SK-N-SH treated with all-trans-retinoic acid at 6 μM for 48 hours (cell line): ENCODE data around the gene FAM98C.
"Not testable (repeated sequence)": the region's sequence is repeated elsewhere in the genome, so short reads cannot be mapped to it uniquely, and the experiment has no call there.

Experiments used
- ESRRG ChIP-seq: fragments of 250-450 bp; sonication (Bioruptor Pico); IDR thresholded peaks from 2 replicates; pipeline ENCODE4 v1.6.1; 2021; ENCODE audit warnings: mild to moderate bottlenecking
- PATZ1 ChIP-seq: fragments of 250-450 bp; sonication (Bioruptor Pico); IDR thresholded peaks from 2 replicates; pipeline ENCODE4 v1.8.0; 2020; ENCODE audit warnings: mild to moderate bottlenecking, moderate library complexity, borderline replicate concordance
- POU6F1 ChIP-seq: fragments of 250-450 bp; sonication (Bioruptor Pico); IDR thresholded peaks from 2 replicates; pipeline ENCODE4 v1.8.0; 2021; ENCODE audit warnings: low read depth, mild to moderate bottlenecking, moderate library complexity, borderline replicate concordance
- RARB ChIP-seq: fragments of 250-450 bp; sonication (Bioruptor Pico); IDR thresholded peaks from 2 replicates; pipeline ENCODE4 v1.8.0; 2021; ENCODE audit warnings: mild to moderate bottlenecking, moderate library complexity
- ZFP30 ChIP-seq: fragments of 450-650 bp; formaldehyde crosslinking; IDR thresholded peaks from 2 replicates; pipeline ENCODE4 v1.5.0; 2022; ENCODE audit warnings: mild to moderate bottlenecking, moderate library complexity
- ZNF8 ChIP-seq: fragments of 450-650 bp; formaldehyde crosslinking; IDR thresholded peaks from 2 replicates; pipeline ENCODE4 v1.5.0; 2020; ENCODE audit warnings: mild to moderate bottlenecking, moderate library complexity
- TF ChIP-seq, protein P1 (sequence below): fragments of 250-450 bp; sonication (Bioruptor Pico); IDR thresholded peaks from 2 replicates; pipeline ENCODE4 v1.5.0; 2020; ENCODE audit warnings: mild to moderate bottlenecking, moderate library complexity
- TF ChIP-seq, protein P2 (sequence below): fragments of 250-450 bp; sonication (Bioruptor Pico); IDR thresholded peaks from 2 replicates; pipeline ENCODE4 v1.5.1; 2020; ENCODE audit warnings: low read depth, mild to moderate bottlenecking, moderate library complexity

DNA sequence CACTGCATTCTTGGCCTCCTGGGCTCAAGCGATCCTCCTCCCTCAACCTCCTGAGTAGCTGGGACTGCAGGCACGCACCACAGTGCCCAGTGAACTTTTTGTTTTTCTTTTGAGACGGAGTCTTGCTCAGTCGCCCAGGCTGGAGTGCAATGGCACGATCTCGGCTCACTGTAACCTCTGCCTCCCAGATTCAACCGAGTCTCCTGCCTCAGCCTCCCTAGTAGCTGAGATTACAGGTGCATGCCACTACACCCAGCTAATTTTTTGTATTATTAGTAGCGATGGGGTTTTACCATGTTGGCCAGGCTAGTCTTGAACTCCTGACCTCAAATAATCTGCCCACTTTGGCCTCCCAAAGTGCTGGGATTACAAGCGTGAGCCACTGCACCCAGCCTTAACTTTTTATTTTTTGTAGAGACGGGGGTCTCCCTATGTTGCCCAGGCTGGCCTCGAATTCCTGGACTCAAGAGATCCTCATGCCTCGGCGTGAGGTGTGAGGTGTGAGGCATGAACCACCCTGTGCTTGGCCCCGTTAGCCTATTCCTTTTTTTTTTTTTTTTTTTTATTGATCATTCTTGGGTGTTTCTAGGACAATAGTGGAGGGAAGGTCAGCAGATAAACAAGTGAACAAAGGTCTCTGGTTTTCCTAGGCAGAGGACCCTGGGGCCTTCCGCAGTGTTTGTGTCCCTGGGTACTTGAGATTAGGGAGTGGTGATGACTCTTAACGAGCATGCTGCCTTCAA lies 39.8 kb upstream of the FAM98C start:
- not testable (repeated sequence) for TF ChIP-seq POU6F1 (CRISPR knock-in tag); PATZ1 (CRISPR knock-in tag); ZNF8; ESRRG; ZFP30 (CRISPR knock-in tag); RARB (CRISPR knock-in tag)
- TF ChIP-seq, protein P1, sequence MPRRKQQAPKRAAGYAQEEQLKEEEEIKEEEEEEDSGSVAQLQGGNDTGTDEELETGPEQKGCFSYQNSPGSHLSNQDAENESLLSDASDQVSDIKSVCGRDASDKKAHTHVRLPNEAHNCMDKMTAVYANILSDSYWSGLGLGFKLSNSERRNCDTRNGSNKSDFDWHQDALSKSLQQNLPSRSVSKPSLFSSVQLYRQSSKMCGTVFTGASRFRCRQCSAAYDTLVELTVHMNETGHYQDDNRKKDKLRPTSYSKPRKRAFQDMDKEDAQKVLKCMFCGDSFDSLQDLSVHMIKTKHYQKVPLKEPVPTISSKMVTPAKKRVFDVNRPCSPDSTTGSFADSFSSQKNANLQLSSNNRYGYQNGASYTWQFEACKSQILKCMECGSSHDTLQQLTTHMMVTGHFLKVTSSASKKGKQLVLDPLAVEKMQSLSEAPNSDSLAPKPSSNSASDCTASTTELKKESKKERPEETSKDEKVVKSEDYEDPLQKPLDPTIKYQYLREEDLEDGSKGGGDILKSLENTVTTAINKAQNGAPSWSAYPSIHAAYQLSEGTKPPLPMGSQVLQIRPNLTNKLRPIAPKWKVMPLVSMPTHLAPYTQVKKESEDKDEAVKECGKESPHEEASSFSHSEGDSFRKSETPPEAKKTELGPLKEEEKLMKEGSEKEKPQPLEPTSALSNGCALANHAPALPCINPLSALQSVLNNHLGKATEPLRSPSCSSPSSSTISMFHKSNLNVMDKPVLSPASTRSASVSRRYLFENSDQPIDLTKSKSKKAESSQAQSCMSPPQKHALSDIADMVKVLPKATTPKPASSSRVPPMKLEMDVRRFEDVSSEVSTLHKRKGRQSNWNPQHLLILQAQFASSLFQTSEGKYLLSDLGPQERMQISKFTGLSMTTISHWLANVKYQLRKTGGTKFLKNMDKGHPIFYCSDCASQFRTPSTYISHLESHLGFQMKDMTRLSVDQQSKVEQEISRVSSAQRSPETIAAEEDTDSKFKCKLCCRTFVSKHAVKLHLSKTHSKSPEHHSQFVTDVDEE (CRISPR knock-in tag), result not testable (repeated sequence)
- TF ChIP-seq, protein P2, sequence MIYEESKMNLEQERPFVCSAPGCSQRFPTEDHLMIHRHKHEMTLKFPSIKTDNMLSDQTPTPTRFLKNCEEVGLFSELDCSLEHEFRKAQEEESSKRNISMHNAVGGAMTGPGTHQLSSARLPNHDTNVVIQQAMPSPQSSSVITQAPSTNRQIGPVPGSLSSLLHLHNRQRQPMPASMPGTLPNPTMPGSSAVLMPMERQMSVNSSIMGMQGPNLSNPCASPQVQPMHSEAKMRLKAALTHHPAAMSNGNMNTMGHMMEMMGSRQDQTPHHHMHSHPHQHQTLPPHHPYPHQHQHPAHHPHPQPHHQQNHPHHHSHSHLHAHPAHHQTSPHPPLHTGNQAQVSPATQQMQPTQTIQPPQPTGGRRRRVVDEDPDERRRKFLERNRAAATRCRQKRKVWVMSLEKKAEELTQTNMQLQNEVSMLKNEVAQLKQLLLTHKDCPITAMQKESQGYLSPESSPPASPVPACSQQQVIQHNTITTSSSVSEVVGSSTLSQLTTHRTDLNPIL, result not testable (repeated sequence)
